ENCODE data around the gene SLC12A6.

DNA sequence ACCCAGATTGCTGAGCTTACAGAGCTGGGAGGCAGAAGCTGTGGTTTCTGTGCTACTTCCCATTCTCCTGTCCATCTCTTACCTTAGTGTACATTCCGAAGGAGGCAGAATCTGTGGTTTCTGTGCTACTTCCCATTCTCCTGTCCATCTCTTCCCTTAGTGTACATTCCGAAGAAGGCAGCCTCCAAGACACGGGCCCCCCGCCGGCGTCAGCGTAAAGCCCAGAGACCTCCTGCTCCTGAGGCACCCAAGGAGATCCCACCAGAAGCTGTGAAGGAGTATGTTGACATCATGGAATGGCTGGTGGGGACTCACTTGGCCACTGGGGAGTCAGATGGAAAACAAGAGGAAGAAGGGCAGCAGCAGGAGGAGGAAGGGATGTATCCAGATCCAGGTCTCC lies 16.7 kb upstream of the SLC12A6 start:
- TF ChIP-seq ZNF274 (IDR thresholded peaks at IDR 0.05; ENCODE audit: low read depth, low read length) = no peak
- TF ChIP-seq YY1 (IDR thresholded peaks at IDR 0.05; ENCODE audit: insufficient read depth, insufficient read length) = no peak
- no peak for TF ChIP-seq SUZ12 (IDR thresholded peaks at IDR 0.05; ENCODE audit: extremely low read depth, insufficient read depth, insufficient read length)
